GM23248 (cell line): ENCODE measurements around the gene COL10A1. TPM values are rescaled to one million over a fixed set of nuclear protein-coding genes. Genes with fewer than 3 reads are reported as not detected.
A peak's percentile ranks its signal among the peaks of the same experiment; 100 is the strongest.

Source experiments
- DNase-seq: peaks from one replicate; pipeline ENCODE4 v3.0.0-alpha.2; 2015
- H2AFZ ChIP-seq: fragments of 200-600 bp; sonication (generic); 2 replicates; pipeline ENCODE4 v1.6.1; 2016; ENCODE audit warnings: antibody characterized with exemption
- H3F3A ChIP-seq: fragments of 200-600 bp; sonication (generic); 2 replicates; pipeline ENCODE4 v1.6.1; 2016; ENCODE audit warnings: mild to moderate bottlenecking, antibody characterized with exemption, mixed run types; ENCODE audit not compliant: insufficient read depth
- H3K27ac ChIP-seq: fragments of 200-600 bp; sonication (generic); 2 replicates; pipeline ENCODE4 v1.5.1; 2016; ENCODE audit warnings: mild to moderate bottlenecking
- H3K27me3 ChIP-seq: fragments of 200-600 bp; sonication (generic); replicated peaks from 2 replicates; pipeline ENCODE4 v1.6.1; 2016; ENCODE audit warnings: mild to moderate bottlenecking; ENCODE audit not compliant: insufficient read depth
- H3K36me3 ChIP-seq: fragments of 200-600 bp; sonication (generic); 2 replicates; pipeline ENCODE4 v1.6.1; 2016; ENCODE audit warnings: low read depth, mild to moderate bottlenecking
- H3K4me1 ChIP-seq: fragments of 200-600 bp; sonication (generic); 2 replicates; pipeline ENCODE4 v1.6.1; 2016; ENCODE audit warnings: mild to moderate bottlenecking; ENCODE audit not compliant: insufficient read depth
- H3K4me2 ChIP-seq: fragments of 200-600 bp; sonication (generic); one replicate; pipeline ENCODE4 v1.6.1; 2016; ENCODE audit warnings: mild to moderate bottlenecking; ENCODE audit not compliant: unreplicated experiment
- H3K4me3 ChIP-seq: fragments of 200-600 bp; sonication (generic); 2 replicates; pipeline ENCODE4 v1.5.1; 2016; ENCODE audit warnings: mild to moderate bottlenecking
- H3K79me2 ChIP-seq: fragments of 200-600 bp; sonication (generic); 2 replicates; pipeline ENCODE4 v1.6.1; 2016; ENCODE audit warnings: mild to moderate bottlenecking; ENCODE audit not compliant: insufficient read depth
- H3K9ac ChIP-seq: fragments of 200-600 bp; sonication (generic); 2 replicates; pipeline ENCODE4 v1.6.1; 2016; ENCODE audit warnings: mild to moderate bottlenecking
- H3K9me2 ChIP-seq: fragments of 200-600 bp; sonication (generic); 2 replicates; pipeline ENCODE4 v1.6.1; 2016; ENCODE audit warnings: mixed run types, mild to moderate bottlenecking, moderate library complexity; ENCODE audit not compliant: insufficient read depth
- H3K9me3 ChIP-seq: fragments of 200-600 bp; sonication (generic); one replicate; pipeline ENCODE4 v1.6.1; 2017; ENCODE audit warnings: low read depth
- H4K20me1 ChIP-seq: fragments of 200-600 bp; sonication (generic); 2 replicates; pipeline ENCODE4 v1.6.0; 2016; ENCODE audit not compliant: insufficient read depth
- EZH2 ChIP-seq: fragments of 200-600 bp; sonication (generic); IDR thresholded peaks from 2 replicates; pipeline ENCODE4 v1.6.1; 2018; ENCODE audit warnings: antibody characterized with exemption, mild to moderate bottlenecking; ENCODE audit not compliant: insufficient read depth, poor library complexity, severe bottlenecking
- EZH2phosphoT487 ChIP-seq: fragments of 200-600 bp; sonication (generic); IDR thresholded peaks from 2 replicates; pipeline ENCODE4 v1.6.1; 2018; ENCODE audit warnings: antibody characterized with exemption, moderate library complexity, mild to moderate bottlenecking, low read depth; ENCODE audit not compliant: insufficient read depth
- WGBS, 2 experiments: methylation state at CpG; one replicate each; pipeline ENCODE4 v1.1.6; 2015 to 2017; ENCODE audit warnings: low lambda C conversion rate in 2 of 2, low coverage in 1 of 2; ENCODE audit errors: missing lambda C conversion rate in 2 of 2; 5-methylcytosine and 5-hydroxymethylcytosine counted together
- in situ Hi-C: fragments of 300-500 bp; cut with MboI; formaldehyde crosslinking; loops from 2 replicates; pipeline ENCODE4 v1.15.0; 2020
- polyA plus RNA-seq: library from polyadenylated mRNA; unstranded; fragments of >200 nt; fragmentation: Nextera tagmentation; extraction: Ambion mirVana; gene quantifications from 2 replicates; pipeline ENCODE4 v1.2.1, GENCODE V29; 2016
- total RNA-seq: library from RNA; depleted of rRNA; stranded (reverse); fragments of >200 nt; shearing (Covaris generic); gene quantifications from 2 replicates; pipeline ENCODE4 v1.2.3, GENCODE V29; 2014

COL10A1 gene
- total and polyA plus RNA-seq, 2 experiments from 2014 or later: 0.95 to 1.7 TPM

DNA sequence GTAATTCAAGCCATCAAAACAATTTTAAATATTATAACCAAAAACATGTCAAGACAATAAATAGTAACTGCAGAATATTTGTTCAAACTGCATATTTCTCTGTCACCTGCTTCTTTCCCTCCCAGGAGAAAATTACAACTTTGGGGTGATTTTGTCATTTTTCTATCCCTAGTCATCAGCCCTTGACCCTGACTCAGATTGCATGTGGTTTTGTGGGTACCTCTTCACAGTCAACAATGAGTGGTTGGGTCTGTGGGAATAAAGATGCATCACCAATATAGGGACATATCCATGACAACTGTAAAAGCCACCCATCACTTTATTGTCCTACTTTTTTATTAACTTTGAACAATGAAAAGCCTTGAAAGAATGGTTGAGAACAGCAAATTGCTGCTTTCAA is 7.3 kb downstream of the COL10A1 start:
- Histone ChIP-seq H3K27me3 (no peaks in the 10 kb centered on the region), H3F3A (no peaks in the 10 kb centered on the region), H4K20me1 (no peaks in the 10 kb centered on the region), H3K9me2 (no peaks in the 10 kb centered on the region), H3K36me3 (no peaks in the 10 kb centered on the region), H3K9ac (no peak overlapping the region), H3K4me2 (no peak overlapping the region), H2AFZ (no peak overlapping the region), H3K4me1 (no peaks in the 10 kb centered on the region), H3K9me3 (no peaks in the 10 kb centered on the region), H3K79me2 (no peaks in the 10 kb centered on the region), H3K4me3 (no peak overlapping the region), H3K27ac (no peak overlapping the region)
- no peak for TF ChIP-seq EZH2
- no peak for TF ChIP-seq EZH2phosphoT487
- in situ Hi-C loops: no loop called here
- DNase-seq: peak; percentile 50

GRCh38 chr6:116115781-116116180 is 10.2 kb downstream of the COL10A1 start:
- no peak overlapping the region for H2AFZ ChIP-seq
- no peaks in the 10 kb centered on the region for H3K9me3 ChIP-seq
- no peaks in the 10 kb centered on the region for H3K9me2 ChIP-seq
- no peaks in the 10 kb centered on the region for H4K20me1 ChIP-seq
- H3K79me2 ChIP-seq: no peaks in the 10 kb centered on the region
- no peaks in the 10 kb centered on the region for H3K36me3 ChIP-seq
- no peaks in the 10 kb centered on the region for H3F3A ChIP-seq
- no peak overlapping the region for H3K27ac ChIP-seq
- no peak overlapping the region for H3K4me3 ChIP-seq
- WGBS, 2 experiments: 73 to 76% methylated on average over 2 of the region's 2 CpGs
- peak; percentile 46 for DNase-seq
- H3K4me2 ChIP-seq: no peak overlapping the region
- in situ Hi-C loops: no loop called here
- H3K4me1 ChIP-seq: no peaks in the 10 kb centered on the region
- no peak overlapping the region for H3K9ac ChIP-seq
- no peak for TF ChIP-seq EZH2
- TF ChIP-seq EZH2phosphoT487: no peak
- H3K27me3 ChIP-seq: no peaks in the 10 kb centered on the region

DNA sequence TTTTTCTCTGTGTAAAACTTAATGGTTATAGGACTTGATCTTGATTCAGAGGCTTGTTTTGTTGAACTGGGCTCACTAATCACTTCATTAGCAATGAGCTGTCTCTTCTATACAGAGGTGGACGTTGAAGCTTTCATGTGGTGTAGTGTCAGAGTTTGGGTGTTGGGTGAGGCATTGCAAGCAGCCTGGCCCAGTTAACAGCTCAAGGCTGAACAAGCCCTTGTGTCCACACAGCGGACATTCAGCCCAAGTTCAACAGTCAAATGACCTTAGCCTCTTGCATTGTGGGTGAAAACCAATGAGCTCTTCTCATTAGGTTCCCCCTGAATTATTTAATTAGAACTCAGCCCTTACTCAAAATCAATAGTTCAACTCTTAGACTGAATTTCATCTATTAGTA is 12.5 kb downstream of the COL10A1 start:
- 96 to 100% methylated on average over 2 of the region's 2 CpGs for WGBS, 2 experiments
- TF ChIP-seq EZH2 (no peak), EZH2phosphoT487 (no peak)
- Histone ChIP-seq H3K27me3 (no peaks in the 10 kb centered on the region), H3F3A (no peaks in the 10 kb centered on the region), H3K27ac (no peak overlapping the region), H3K4me3 (no peak overlapping the region), H3K79me2 (no peaks in the 10 kb centered on the region), H4K20me1 (no peaks in the 10 kb centered on the region), H3K9me3 (no peaks in the 10 kb centered on the region), H3K4me1 (no peaks in the 10 kb centered on the region), H3K9me2 (no peaks in the 10 kb centered on the region), H3K9ac (no peak overlapping the region), H3K36me3 (no peaks in the 10 kb centered on the region), H3K4me2 (no peak overlapping the region), H2AFZ (no peak overlapping the region)
- no peak for DNase-seq
- in situ Hi-C loops: no loop called here

DNA sequence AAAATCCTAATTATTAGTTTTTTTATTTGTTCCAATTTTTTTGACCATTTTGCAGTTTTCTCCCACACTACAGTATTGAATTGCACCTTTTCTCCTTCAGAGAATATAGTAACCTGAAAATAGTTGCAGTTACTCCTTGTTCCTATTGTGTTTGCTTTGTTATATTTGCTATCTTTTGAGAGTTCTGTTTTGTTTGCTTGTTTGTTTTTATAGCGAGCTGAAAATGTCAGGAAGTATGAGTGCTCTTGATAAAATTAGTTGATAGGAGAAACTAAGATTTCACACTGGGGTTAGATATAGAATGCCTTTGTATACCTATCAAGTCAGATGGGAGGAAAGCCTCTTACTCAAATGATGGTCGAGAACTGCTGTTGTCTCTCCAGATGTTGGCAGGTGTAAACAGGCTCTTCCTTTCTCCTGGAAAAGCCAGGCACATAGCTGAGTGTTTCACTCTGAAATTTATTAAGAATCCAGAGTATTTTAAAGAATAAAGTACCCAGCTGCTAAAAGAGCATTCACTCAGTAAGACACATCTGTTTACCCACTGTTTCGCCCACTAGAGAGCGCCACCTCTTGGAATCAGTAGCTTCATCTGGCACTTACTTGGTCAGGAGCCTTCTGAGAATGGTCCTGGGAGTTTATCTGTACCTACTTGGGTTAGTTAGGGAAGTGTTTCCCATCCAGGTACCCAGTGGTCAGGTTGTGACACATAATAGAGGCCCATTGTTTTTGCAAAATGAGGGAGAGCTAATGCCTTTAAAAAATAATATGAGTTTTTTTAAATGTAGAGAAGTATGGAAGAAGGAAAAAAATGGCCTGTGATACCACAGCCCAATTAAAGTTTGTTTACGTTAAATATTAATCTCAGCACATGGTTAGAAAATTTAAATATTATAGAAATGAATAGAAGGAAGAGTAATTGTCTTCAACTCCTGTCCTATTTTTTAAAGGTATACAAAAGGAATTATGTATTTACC is 14.1 kb downstream of the COL10A1 start:
- in situ Hi-C loops: no loop called here
- Histone ChIP-seq H3K4me2 (no peak overlapping the region), H2AFZ (no peak overlapping the region), H4K20me1 (no peaks in the 10 kb centered on the region), H3F3A (no peaks in the 10 kb centered on the region), H3K36me3 (no peaks in the 10 kb centered on the region), H3K27me3 (no peaks in the 10 kb centered on the region), H3K4me3 (no peak overlapping the region), H3K9ac (no peak overlapping the region), H3K79me2 (no peaks in the 10 kb centered on the region), H3K27ac (no peak overlapping the region), H3K4me1 (no peaks in the 10 kb centered on the region), H3K9me3 (no peaks in the 10 kb centered on the region), H3K9me2 (no peaks in the 10 kb centered on the region)
- DNase-seq: peak; percentile 61
- WGBS, 2 experiments: 74 to 76% methylated on average over 5 of the region's 5 CpGs
- no peak for TF ChIP-seq EZH2
- TF ChIP-seq EZH2phosphoT487: no peak
